Mesodermal cell (in vitro differentiated cells): Measurements from ENCODE around the gene HOPX.

ENCODE experiments used
- H3K27ac ChIP-seq: 2 replicates; pipeline ENCODE4 v1.7.0; 2013; ENCODE audit warnings: mild to moderate bottlenecking, low read depth, low read length, moderate library complexity; ENCODE audit not compliant: severe bottlenecking
- H3K36me3 ChIP-seq: 2 replicates; pipeline ENCODE4 v1.7.1; 2013; ENCODE audit warnings: mild to moderate bottlenecking, low read length, moderate library complexity; ENCODE audit not compliant: control insufficient read depth, insufficient read depth
- H3K4me1 ChIP-seq: one replicate; pipeline ENCODE4 v1.7.1; 2013; ENCODE audit warnings: mild to moderate bottlenecking, low read length; ENCODE audit not compliant: insufficient read depth, control insufficient read depth, poor library complexity, severe bottlenecking
- H3K4me3 ChIP-seq: 2 replicates; pipeline ENCODE4 v1.7.0; 2013; ENCODE audit warnings: low read length, control low read depth, mild to moderate bottlenecking; ENCODE audit not compliant: insufficient read depth, poor library complexity, severe bottlenecking; ENCODE audit errors: extremely low read depth
- H3K9me3 ChIP-seq: 2 replicates; pipeline ENCODE4 v1.7.1; 2013; ENCODE audit warnings: mild to moderate bottlenecking, low read length, moderate library complexity; ENCODE audit not compliant: control insufficient read depth
- WGBS, 2 experiments: methylation state at CpG; one replicate each; pipeline ENCODE4 v1.1.5; 2013; ENCODE audit warnings: missing lambda C conversion rate in 2 of 2; ENCODE audit not compliant: insufficient coverage in 2 of 2; 5-methylcytosine and 5-hydroxymethylcytosine counted together

The HOPX gene

GRCh38 chr4:56655209-56655626 lies 25.9 kb downstream of the HOPX start:
- Histone ChIP-seq H3K4me1 (peaks cover 24% of the 10 kb centered on the region), H3K4me3 (peak overlapping the region; percentile 62), H3K9me3 (no peaks in the 10 kb centered on the region), H3K27ac (no peak overlapping the region), H3K36me3 (peaks cover 10% of the 10 kb centered on the region)
- 1 to 2% methylated on average over 15 to 20 of the region's 28 CpGs for WGBS, 2 experiments

DNA sequence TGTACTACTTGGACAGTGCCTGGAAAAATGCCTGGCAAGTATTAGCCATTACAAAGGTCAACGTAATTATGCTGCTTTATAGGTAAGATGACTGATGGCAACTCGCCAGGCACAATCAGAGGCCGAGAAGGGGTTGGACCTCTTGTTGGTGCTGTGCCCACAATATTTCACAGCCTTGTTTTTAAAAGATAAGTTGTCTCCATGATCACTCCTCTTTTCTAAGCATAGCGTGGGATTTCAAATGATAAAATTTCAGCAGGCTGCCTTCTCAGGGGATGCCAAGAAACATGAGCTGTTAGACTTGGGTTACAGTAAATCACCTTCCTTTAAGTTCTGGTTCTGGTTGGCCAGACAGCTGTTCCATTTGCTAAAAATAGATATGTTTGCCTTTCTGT lies 26.9 kb downstream of the HOPX start:
- Histone ChIP-seq H3K9me3 (no peaks in the 10 kb centered on the region), H3K4me3 (peak overlapping the region; percentile 62), H3K36me3 (peaks cover 15% of the 10 kb centered on the region), H3K27ac (no peak overlapping the region), H3K4me1 (peaks cover 24% of the 10 kb centered on the region)
- WGBS, 2 experiments: 92 to 100% methylated on average over 1 to 3 of the region's 4 CpGs

DNA sequence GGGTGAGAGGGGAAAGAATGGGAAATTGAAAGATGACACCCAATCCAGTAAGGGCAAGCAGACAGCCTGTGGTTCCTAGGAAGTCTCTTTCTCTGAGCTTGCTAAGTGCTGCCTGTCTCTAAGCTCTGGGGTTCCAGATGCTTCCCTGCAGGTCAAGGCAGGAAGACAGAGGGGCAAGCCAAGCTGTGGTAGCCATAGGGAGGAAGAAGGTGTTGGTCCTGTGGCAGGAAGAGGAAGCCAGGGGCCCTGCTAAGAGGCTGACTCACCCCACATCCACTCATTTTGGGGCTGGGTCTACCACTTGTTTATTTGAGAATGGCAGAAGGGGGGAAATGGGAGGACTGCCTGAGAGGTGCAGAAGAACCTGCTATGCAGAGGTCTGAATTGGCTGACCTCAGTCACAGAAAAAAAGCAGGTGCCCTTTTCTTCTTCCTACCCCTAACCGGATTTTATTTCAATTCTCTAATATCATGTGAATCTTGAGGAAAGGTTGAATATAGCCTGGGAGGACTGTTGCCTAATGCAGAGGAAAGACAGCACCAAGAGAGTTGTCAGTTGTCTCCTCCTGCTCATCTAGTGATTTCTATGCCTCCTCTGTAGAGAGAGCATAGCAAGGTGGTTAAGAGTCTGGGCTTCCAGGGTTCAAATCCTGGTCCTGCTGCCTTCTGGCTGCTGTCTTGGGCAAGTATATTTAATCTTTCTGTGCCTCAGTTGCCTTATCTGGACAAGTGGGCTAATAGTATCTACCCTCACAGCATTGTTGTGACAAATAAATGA lies 27.4 kb downstream of the HOPX start:
- H3K4me3 ChIP-seq: peak overlapping the region; percentile 62
- no peak overlapping the region for H3K27ac ChIP-seq
- H3K4me1 ChIP-seq: peaks cover 24% of the 10 kb centered on the region
- peaks cover 21% of the 10 kb centered on the region for H3K36me3 ChIP-seq
- WGBS, 2 experiments: no CpG with 5 or more reads among the region's 1 CpG
- no peaks in the 10 kb centered on the region for H3K9me3 ChIP-seq

DNA sequence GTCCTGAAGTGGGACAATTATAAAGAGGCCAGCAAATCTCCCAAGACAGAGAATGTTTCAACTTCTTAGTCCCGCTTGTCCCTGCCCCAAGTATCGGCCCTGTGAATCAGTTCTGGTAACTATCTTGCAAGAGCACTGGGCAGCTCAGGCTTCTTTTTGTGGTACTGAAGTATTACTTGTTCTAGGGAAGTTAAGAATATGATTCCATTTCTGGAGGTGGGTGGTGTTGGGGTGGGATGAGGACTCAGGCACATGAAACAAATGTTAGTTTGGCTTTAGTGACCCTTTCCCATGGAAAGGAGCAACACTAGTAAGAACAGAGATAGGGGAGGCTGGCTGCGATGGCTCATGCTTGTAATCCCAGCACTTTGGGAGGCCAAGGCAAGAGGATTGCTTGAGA lies 28.9 kb downstream of the HOPX start:
- 97 to 100% methylated on average over 2 to 3 of the region's 3 CpGs for WGBS, 2 experiments
- Histone ChIP-seq H3K9me3 (no peaks in the 10 kb centered on the region), H3K36me3 (peaks cover 34% of the 10 kb centered on the region), H3K27ac (no peak overlapping the region), H3K4me1 (peaks cover 24% of the 10 kb centered on the region), H3K4me3 (no peak overlapping the region)

- Histone ChIP-seq H3K9me3 (no peaks in the 10 kb centered on the region), H3K36me3 (peaks cover 35% of the 10 kb centered on the region), H3K4me3 (no peak overlapping the region), H3K4me1 (peaks cover 21% of the 10 kb centered on the region), H3K27ac (no peak overlapping the region)
- WGBS, 2 experiments: no CpG with 5 or more reads among the region's 1 CpG
Observed at GRCh38 chr4:56651056-56651350, 30.1 kb downstream of the HOPX start.

GRCh38 chr4:56650262-56651055 lies 30.6 kb downstream of the HOPX start:
- WGBS, 2 experiments: 78 to 84% methylated on average over 4 to 5 of the region's 6 CpGs
- H3K36me3 ChIP-seq: peaks cover 35% of the 10 kb centered on the region

GRCh38 chr4:56649445-56650261 lies 31.4 kb downstream of the HOPX start:
- Histone ChIP-seq H3K4me1 (peaks cover 21% of the 10 kb centered on the region), H3K4me3 (no peak overlapping the region), H3K9me3 (no peaks in the 10 kb centered on the region), H3K27ac (no peak overlapping the region), H3K36me3 (peaks cover 35% of the 10 kb centered on the region)
- 95 to 100% methylated on average over 2 to 3 of the region's 5 CpGs for WGBS, 2 experiments

More at GRCh38 chr4:56650262-56651055, 30.6 kb downstream of the HOPX start:
- Histone ChIP-seq H3K27ac (no peak overlapping the region), H3K4me1 (peaks cover 21% of the 10 kb centered on the region), H3K9me3 (no peaks in the 10 kb centered on the region), H3K4me3 (no peak overlapping the region)

GRCh38 chr4:56648824-56649151 lies 32.3 kb downstream of the HOPX start:
- H3K4me1 ChIP-seq: peaks cover 14% of the 10 kb centered on the region
- no peak overlapping the region for H3K27ac ChIP-seq
- peaks cover 35% of the 10 kb centered on the region for H3K36me3 ChIP-seq
- no peak overlapping the region for H3K4me3 ChIP-seq
- no peaks in the 10 kb centered on the region for H3K9me3 ChIP-seq

GRCh38 chr4:56648021-56648823 lies 32.9 kb downstream of the HOPX start:
- Histone ChIP-seq H3K27ac (no peak overlapping the region), H3K36me3 (peaks cover 35% of the 10 kb centered on the region), H3K4me1 (peaks cover 8% of the 10 kb centered on the region), H3K9me3 (no peaks in the 10 kb centered on the region), H3K4me3 (no peak overlapping the region)
- WGBS, 2 experiments: 95 to 100% methylated on average over 2 to 5 of the region's 5 CpGs

GRCh38 chr4:56646341-56646740 lies 34.8 kb downstream of the HOPX start:
- Histone ChIP-seq H3K36me3 (peaks cover 26% of the 10 kb centered on the region), H3K27ac (no peak overlapping the region), H3K4me3 (no peak overlapping the region), H3K4me1 (no peaks in the 10 kb centered on the region), H3K9me3 (no peaks in the 10 kb centered on the region)
- no CpG with 5 or more reads among the region's 1 CpG for WGBS, 2 experiments
